ENCODE data around the gene SULT4A1.

Gene SULT4A1

GRCh38 chr22:43792905-43793304, 69.4 kb downstream of the SULT4A1 start:
- no peaks in the 10 kb centered on the region for H4K20me1 ChIP-seq (ENCODE audit: low read depth, low read length)
- no peaks in the 10 kb centered on the region for H3K36me3 ChIP-seq (ENCODE audit: low read length)
- H3K27me3 ChIP-seq (ENCODE audit: low read length) = no peaks in the 10 kb centered on the region
- no peaks in the 10 kb centered on the region for H3K9me3 ChIP-seq (ENCODE audit: insufficient read depth, low read length)
- no peaks in the 10 kb centered on the region for H3K79me2 ChIP-seq (ENCODE audit: insufficient read depth, low read length)
- H3K9ac ChIP-seq (ENCODE audit: low read length) = no peak overlapping the region
- no peak overlapping the region for H3K4me3 ChIP-seq (ENCODE audit: insufficient read depth, low read length, poor library complexity, severe bottlenecking)
- H3K4me2 ChIP-seq (ENCODE audit: low read depth, low read length, poor library complexity, severe bottlenecking) = no peak overlapping the region
- TF ChIP-seq, protein P1, sequence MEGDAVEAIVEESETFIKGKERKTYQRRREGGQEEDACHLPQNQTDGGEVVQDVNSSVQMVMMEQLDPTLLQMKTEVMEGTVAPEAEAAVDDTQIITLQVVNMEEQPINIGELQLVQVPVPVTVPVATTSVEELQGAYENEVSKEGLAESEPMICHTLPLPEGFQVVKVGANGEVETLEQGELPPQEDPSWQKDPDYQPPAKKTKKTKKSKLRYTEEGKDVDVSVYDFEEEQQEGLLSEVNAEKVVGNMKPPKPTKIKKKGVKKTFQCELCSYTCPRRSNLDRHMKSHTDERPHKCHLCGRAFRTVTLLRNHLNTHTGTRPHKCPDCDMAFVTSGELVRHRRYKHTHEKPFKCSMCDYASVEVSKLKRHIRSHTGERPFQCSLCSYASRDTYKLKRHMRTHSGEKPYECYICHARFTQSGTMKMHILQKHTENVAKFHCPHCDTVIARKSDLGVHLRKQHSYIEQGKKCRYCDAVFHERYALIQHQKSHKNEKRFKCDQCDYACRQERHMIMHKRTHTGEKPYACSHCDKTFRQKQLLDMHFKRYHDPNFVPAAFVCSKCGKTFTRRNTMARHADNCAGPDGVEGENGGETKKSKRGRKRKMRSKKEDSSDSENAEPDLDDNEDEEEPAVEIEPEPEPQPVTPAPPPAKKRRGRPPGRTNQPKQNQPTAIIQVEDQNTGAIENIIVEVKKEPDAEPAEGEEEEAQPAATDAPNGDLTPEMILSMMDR (IDR thresholded peaks at IDR 0.05; ENCODE audit: insufficient read depth, low read length, poor library complexity, severe bottlenecking) = no peak
- TF ChIP-seq EZH2phosphoT487 (conservative IDR thresholded peaks at IDR 0.05; ENCODE audit: low read length) = no peak
- H3F3A ChIP-seq (ENCODE audit: insufficient read depth) = no peaks in the 10 kb centered on the region
- no peak overlapping the region for H2AFZ ChIP-seq (ENCODE audit: low read depth, low read length, severe bottlenecking)
- no peaks in the 10 kb centered on the region for H3K9me2 ChIP-seq (replicated peaks; ENCODE audit: insufficient read depth, low read length)
- no peak overlapping the region for H3K27ac ChIP-seq (ENCODE audit: low read depth, low read length)

DNA sequence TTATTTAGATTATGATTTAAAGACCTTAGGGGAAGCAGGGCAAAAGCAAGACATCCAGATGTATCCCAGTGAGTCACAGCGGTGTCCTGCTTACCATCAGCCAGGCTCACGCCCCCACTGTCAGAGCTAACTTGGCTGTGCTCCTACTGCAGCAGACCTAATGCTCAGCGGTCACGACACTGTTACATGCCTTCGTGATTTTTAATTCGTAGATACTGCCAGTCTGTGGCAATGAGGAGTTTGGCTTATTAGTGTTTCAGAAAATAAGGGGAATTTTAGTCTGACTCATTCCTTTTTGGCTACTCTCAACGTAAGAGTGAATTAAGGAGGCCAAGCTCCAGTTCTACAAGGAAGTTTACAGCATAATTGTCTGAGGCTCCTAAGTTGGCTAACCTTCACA, 72.9 kb downstream of the SULT4A1 start:
- no peaks in the 10 kb centered on the region for H3K36me3 ChIP-seq (ENCODE audit: low read length)
- no peak overlapping the region for H3K4me3 ChIP-seq (ENCODE audit: insufficient read depth, low read length, poor library complexity, severe bottlenecking)
- no peak for TF ChIP-seq EZH2phosphoT487 (conservative IDR thresholded peaks at IDR 0.05; ENCODE audit: low read length)
- TF ChIP-seq, protein P1 (IDR thresholded peaks at IDR 0.05; ENCODE audit: insufficient read depth, low read length, poor library complexity, severe bottlenecking) = no peak
- no peaks in the 10 kb centered on the region for H3K79me2 ChIP-seq (ENCODE audit: insufficient read depth, low read length)
- H3K9ac ChIP-seq (ENCODE audit: low read length) = no peak overlapping the region
- H3F3A ChIP-seq (ENCODE audit: insufficient read depth) = no peaks in the 10 kb centered on the region
- no peaks in the 10 kb centered on the region for H4K20me1 ChIP-seq (ENCODE audit: low read depth, low read length)
- no peaks in the 10 kb centered on the region for H3K27me3 ChIP-seq (ENCODE audit: low read length)
- H2AFZ ChIP-seq (ENCODE audit: low read depth, low read length, severe bottlenecking) = no peak overlapping the region
- H3K4me2 ChIP-seq (ENCODE audit: low read depth, low read length, poor library complexity, severe bottlenecking) = no peak overlapping the region
- H3K27ac ChIP-seq (ENCODE audit: low read depth, low read length) = no peak overlapping the region
- no peaks in the 10 kb centered on the region for H3K9me3 ChIP-seq (ENCODE audit: insufficient read depth, low read length)
- H3K9me2 ChIP-seq (replicated peaks; ENCODE audit: insufficient read depth, low read length) = no peaks in the 10 kb centered on the region

DNA sequence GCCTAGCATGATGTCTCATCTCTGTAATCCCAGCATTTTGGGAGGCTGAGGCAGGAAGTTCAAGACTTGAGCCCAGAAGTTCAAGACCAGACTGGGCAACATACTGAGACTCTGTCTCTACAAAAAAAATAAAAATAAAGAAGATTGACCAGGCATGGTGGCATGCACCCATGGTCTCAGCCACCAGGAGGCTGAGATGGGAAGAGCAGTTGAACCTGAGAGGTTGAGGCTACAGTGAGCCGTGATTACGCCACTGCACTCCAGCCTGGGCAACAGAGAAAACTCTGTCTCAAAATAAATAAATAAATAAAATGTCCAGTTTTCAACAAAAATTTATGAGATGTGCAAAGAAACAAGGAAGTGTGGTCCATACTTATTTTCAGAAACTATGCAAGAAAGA, 78.5 kb downstream of the SULT4A1 start:
- no peaks in the 10 kb centered on the region for H3K9me3 ChIP-seq (ENCODE audit: insufficient read depth, low read length)
- no peak overlapping the region for H2AFZ ChIP-seq (ENCODE audit: low read depth, low read length, severe bottlenecking)
- H3K4me2 ChIP-seq (ENCODE audit: low read depth, low read length, poor library complexity, severe bottlenecking) = no peak overlapping the region
- H4K20me1 ChIP-seq (ENCODE audit: low read depth, low read length) = no peaks in the 10 kb centered on the region
- H3K27ac ChIP-seq (ENCODE audit: low read depth, low read length) = no peak overlapping the region
- H3F3A ChIP-seq (ENCODE audit: insufficient read depth) = no peaks in the 10 kb centered on the region
- H3K27me3 ChIP-seq (ENCODE audit: low read length) = no peaks in the 10 kb centered on the region
- H3K9ac ChIP-seq (ENCODE audit: low read length) = no peak overlapping the region
- no peaks in the 10 kb centered on the region for H3K79me2 ChIP-seq (ENCODE audit: insufficient read depth, low read length)
- H3K4me3 ChIP-seq (ENCODE audit: insufficient read depth, low read length, poor library complexity, severe bottlenecking) = no peak overlapping the region
- no peaks in the 10 kb centered on the region for H3K9me2 ChIP-seq (replicated peaks; ENCODE audit: insufficient read depth, low read length)
- H3K36me3 ChIP-seq (ENCODE audit: low read length) = no peaks in the 10 kb centered on the region
- TF ChIP-seq, protein P1 (IDR thresholded peaks at IDR 0.05; ENCODE audit: insufficient read depth, low read length, poor library complexity, severe bottlenecking) = no peak
- TF ChIP-seq EZH2phosphoT487 (conservative IDR thresholded peaks at IDR 0.05; ENCODE audit: low read length) = no peak

Data from SU-DHL-6 (cell line).